ENCODE data around the gene RIMOC1.

- TF ChIP-seq CTCF (conservative IDR thresholded peaks at IDR 0.05; ENCODE audit: low read length) (no peak), EZH2phosphoT487 (IDR thresholded peaks at IDR 0.05; ENCODE audit: borderline replicate concordance) (no peak)
Measured at GRCh38 chr5:41883936-41884335, 20.2 kb upstream of the RIMOC1 start.

All from Loucy (cell line).